HCT116 (cell line): ENCODE measurements around the gene COL23A1. TPM values are rescaled to one million over a fixed set of nuclear protein-coding genes. Genes with fewer than 3 reads are reported as not detected.

Experiments used
- ATAC-seq: fragments of 200-7000 bp; cut with Tn5 transposase; 2 replicates; pipeline ENCODE4 v1.9.1; 2020; ENCODE audit warnings: mild to moderate bottlenecking, moderate library complexity
- BruUV-seq: library from RNA; stranded (reverse); fragments of 400-500 nt; replicated peaks from 2 replicates; lab custom pipeline; 2021; lab: Mats Ljungman, UMichigan
- CTCF ChIA-PET: fragments of 300-600 bp; sonication (Branson Sonifier 250); formaldehyde crosslinking; loops from one replicate; lab custom pipeline; 2021; ENCODE audit warnings: antibody characterized with exemption; lab: Charles Lee
- POLR2A ChIA-PET: fragments of 300-600, 350-600 bp; sonication (Branson Sonifier 250); formaldehyde crosslinking; loops from one replicate; lab custom pipeline; 2021; ENCODE audit warnings: antibody characterized with exemption; lab: Charles Lee
- RAD21 ChIA-PET, 2 experiments: fragments of 300-600 bp; sonication (Branson Sonifier 250); formaldehyde crosslinking; loops; one replicate each; lab custom pipeline; 2023; ENCODE audit warnings: low total read pairs in 2 of 2; ENCODE audit not compliant: uncharacterized antibody in 2 of 2, unreplicated experiment in 2 of 2, low non-redundant PET in 1 of 2; lab: Charles Lee
- DNase-seq: peaks from one replicate; pipeline ENCODE4 v3.0.0-alpha.2; 2010; ENCODE audit warnings: low read depth, low spot score
- H2AFZ ChIP-seq: fragments of 200-600 bp; shearing (Covaris generic), sonication (generic); 2 replicates; pipeline ENCODE4 v1.6.1; 2017; ENCODE audit warnings: low read depth, mixed run types, mixed read lengths, antibody characterized with exemption, low read length; ENCODE audit not compliant: poor library complexity, severe bottlenecking
- H3K27ac ChIP-seq: 2 replicates; pipeline ENCODE4 v1.5.1; 2012; ENCODE audit warnings: low read depth, low read length
- H3K27me3 ChIP-seq: fragments of 200-600 bp; sonication (generic); 2 replicates; pipeline ENCODE4 v1.6.1; 2016; ENCODE audit warnings: mixed run types, low read length, mixed read lengths; ENCODE audit not compliant: insufficient read depth
- H3K36me3 ChIP-seq, 2 experiments: fragments of 200-500 bp in 1 of 2; fragments of 200-600 bp in 1 of 2; sonication (Bioruptor generic) in 1 of 2; sonication (generic) in 1 of 2; 2 replicates each; pipeline versions ENCODE4 v1.5.1 to v1.6.1; 2014 to 2016; ENCODE audit warnings: low read length in 2 of 2, inconsistent platforms in 1 of 2, mixed read lengths in 1 of 2, mixed run types in 1 of 2; ENCODE audit not compliant: insufficient read depth in 2 of 2, control insufficient read depth in 1 of 2
- H3K4me1 ChIP-seq, 2 experiments: fragments of 200-600 bp in 1 of 2; sonication (generic) in 1 of 2; 2 replicates each; pipeline versions ENCODE4 v1.5.1 to v1.6.1; 2012 to 2017; ENCODE audit warnings: low read length in 2 of 2, inconsistent platforms in 1 of 2, mild to moderate bottlenecking in 1 of 2, mixed read lengths in 1 of 2, mixed run types in 1 of 2, moderate library complexity in 1 of 2; ENCODE audit not compliant: insufficient read depth in 2 of 2, control insufficient read depth in 1 of 2
- H3K4me2 ChIP-seq: fragments of 200-600 bp; sonication (generic); 2 replicates; pipeline ENCODE4 v1.6.1; 2017; ENCODE audit warnings: mixed run types, low read length, mixed read lengths
- H3K4me3 ChIP-seq, 2 experiments: fragments of 200-600 bp in 1 of 2; sonication (generic) in 1 of 2; replicated peaks in 1 of 2; 2 replicates each; pipeline ENCODE4 v1.5.1; 2011 to 2016; ENCODE audit warnings: low read length in 2 of 2, control low read depth in 1 of 2, low read depth in 1 of 2, mild to moderate bottlenecking in 1 of 2, mixed read lengths in 1 of 2, mixed run types in 1 of 2
- H3K79me2 ChIP-seq: fragments of 200-600 bp; sonication (generic); 2 replicates; pipeline ENCODE4 v1.6.1; 2017; ENCODE audit warnings: mild to moderate bottlenecking, mixed run types, low read length, moderate library complexity, mixed read lengths; ENCODE audit not compliant: insufficient read depth
- H3K9ac ChIP-seq: fragments of 200-600 bp; sonication (generic); 2 replicates; pipeline ENCODE4 v1.6.1; 2016; ENCODE audit warnings: low read length, mixed read lengths
- H3K9me2 ChIP-seq: fragments of 200-600 bp; sonication (generic), shearing (Covaris generic); 2 replicates; pipeline ENCODE4 v1.6.1; 2017; ENCODE audit warnings: mixed run types, mild to moderate bottlenecking, moderate library complexity; ENCODE audit not compliant: insufficient read depth
- H3K9me3 ChIP-seq, 2 experiments: fragments of 200-500 bp in 1 of 2; fragments of 200-600 bp in 1 of 2; sonication (Bioruptor generic) in 1 of 2; sonication (generic) in 1 of 2; 2 replicates each; pipeline ENCODE4 v1.6.1; 2014 to 2017; ENCODE audit warnings: low read length in 2 of 2, mixed read lengths in 2 of 2, inconsistent platforms in 1 of 2, low read depth in 1 of 2, mild to moderate bottlenecking in 1 of 2, mixed run types in 1 of 2, moderate library complexity in 1 of 2; ENCODE audit not compliant: control insufficient read depth in 1 of 2, insufficient read depth in 1 of 2
- H4K20me1 ChIP-seq: fragments of 200-600 bp; sonication (generic), shearing (Covaris generic); 2 replicates; pipeline ENCODE4 v1.6.1; 2017; ENCODE audit warnings: mixed run types, mild to moderate bottlenecking, moderate library complexity; ENCODE audit not compliant: insufficient read depth
- CBX3 ChIP-seq: IDR thresholded peaks from 2 replicates; pipeline ENCODE4 v1.6.1; 2012; ENCODE audit warnings: low read depth
- CTCF ChIP-seq, 3 experiments: fragments of 200-600 bp in 1 of 3; sonication (generic) in 1 of 3; IDR thresholded peaks in 2 of 3; conservative IDR thresholded peaks in 1 of 3; 2 replicates each; pipeline ENCODE4 v1.5.1; 2012 to 2017; ENCODE audit warnings: low read depth in 2 of 3, low read length in 2 of 3, antibody characterized with exemption in 1 of 3, borderline replicate concordance in 1 of 3, control low read depth in 1 of 3, mild to moderate bottlenecking in 1 of 3, mixed read lengths in 1 of 3, mixed run types in 1 of 3, moderate library complexity in 1 of 3; ENCODE audit not compliant: insufficient read depth in 1 of 3
- EGR1 ChIP-seq: IDR thresholded peaks from 2 replicates; pipeline ENCODE4 v1.6.1; 2012; ENCODE audit warnings: low read depth
- EZH2 ChIP-seq: fragments of 200-600 bp; sonication (generic); IDR thresholded peaks from 2 replicates; pipeline ENCODE4 v1.6.1; 2017; ENCODE audit warnings: antibody characterized with exemption, mixed run types
- EZH2phosphoT487 ChIP-seq: fragments of 200-600 bp; IDR thresholded peaks from 2 replicates; pipeline ENCODE4 v1.6.1; 2018; ENCODE audit warnings: antibody characterized with exemption, borderline replicate concordance
- JUND ChIP-seq: IDR thresholded peaks from 2 replicates; pipeline ENCODE4 v1.6.1; 2012
- MAX ChIP-seq: IDR thresholded peaks from 2 replicates; pipeline ENCODE4 v1.6.1; 2012
- POLR2AphosphoS5 ChIP-seq: IDR thresholded peaks from 2 replicates; pipeline ENCODE4 v1.6.1; 2011; ENCODE audit warnings: mild to moderate bottlenecking, low read depth, low read length, moderate library complexity
- RAD21 ChIP-seq: IDR thresholded peaks from 2 replicates; pipeline ENCODE4 v1.6.1; 2012; ENCODE audit warnings: low read depth, mild to moderate bottlenecking
- SIN3A ChIP-seq: IDR thresholded peaks from 2 replicates; pipeline ENCODE4 v1.6.1; 2012; ENCODE audit warnings: low read depth
- YY1 ChIP-seq: IDR thresholded peaks from 2 replicates; pipeline ENCODE4 v1.6.1; 2011; ENCODE audit warnings: low read length, low read depth, moderate library complexity, mild to moderate bottlenecking; ENCODE audit not compliant: insufficient replicate concordance; ENCODE audit errors: extremely low read depth
- ZBTB33 ChIP-seq: IDR thresholded peaks from 2 replicates; pipeline ENCODE4 v1.6.1; 2011; ENCODE audit warnings: mild to moderate bottlenecking, low read length, moderate library complexity; ENCODE audit not compliant: insufficient replicate concordance; ENCODE audit errors: extremely low read depth
- ZFX ChIP-seq: fragments of 450-650 bp; IDR thresholded peaks from 2 replicates; pipeline ENCODE4 v1.6.1; 2017
- ZNF274 ChIP-seq: fragments of 200-500 bp; sonication (Bioruptor generic); IDR thresholded peaks from 2 replicates; pipeline ENCODE4 v1.6.1; 2014; ENCODE audit warnings: mild to moderate bottlenecking, low read depth, low read length, inconsistent platforms
- intact Hi-C: fragments of 100-400 bp; cut with micrococcal nuclease; formaldehyde crosslinking; loops from 2 replicates; pipeline ENCODE4 v1.10.0; 2022
- total RNA-seq: library from RNA; stranded (reverse); gene quantifications from one replicate; pipeline ENCODE4 v1.2.1, GENCODE V29; 2021; ENCODE audit not compliant: unreplicated experiment

The COL23A1 gene
- total RNA-seq, 1 experiment from 2014 or later, result not detected

DNA sequence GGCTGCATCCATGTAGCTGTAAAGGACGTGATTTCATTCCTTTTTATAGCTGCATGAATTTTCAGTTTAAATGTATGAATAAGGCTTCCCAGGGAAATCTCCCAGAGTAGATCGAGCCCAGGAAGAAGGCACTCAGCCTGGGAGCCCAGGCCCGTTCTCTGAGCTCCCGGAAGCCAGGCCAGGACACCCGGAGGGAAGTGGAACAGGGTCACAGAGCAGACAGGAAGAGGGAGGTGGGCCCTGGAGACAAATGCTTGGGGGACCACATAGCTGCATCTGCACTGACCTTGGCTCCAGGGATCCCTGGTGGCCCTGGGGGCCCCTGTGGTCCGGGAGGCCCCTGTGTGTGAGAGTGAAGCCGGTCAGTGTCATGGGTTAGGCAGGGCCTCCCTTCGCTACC lies 337.9 kb downstream of the COL23A1 start:
- H3K27ac ChIP-seq, result no peak overlapping the region
- no peaks in the 10 kb centered on the region for H3K9me3 ChIP-seq
- no peaks in the 10 kb centered on the region for H4K20me1 ChIP-seq
- H3K4me2 ChIP-seq, result no peak overlapping the region
- H2AFZ ChIP-seq, result no peak overlapping the region
- CTCF ChIA-PET, result interaction anchor here (2.6 kb wide), 1 partner anchor 17 kb away, joined by 13 read pairs; no protein-coding TSS in a partner anchor
- RAD21 ChIA-PET, result no interaction called here
- H3K9ac ChIP-seq, result no peak overlapping the region
- intact Hi-C loops, result no loop called here
- POLR2A ChIA-PET, result no interaction called here
- no peaks in the 10 kb centered on the region for H3K36me3 ChIP-seq
- H3K79me2 ChIP-seq, result no peaks in the 10 kb centered on the region
- TF ChIP-seq JUND (no peak), EZH2phosphoT487 (no peak), CTCF (IDR thresholded peaks at IDR 0.05 in 2 of 3, conservative IDR thresholded peaks at IDR 0.05 in 1 of 3; ENCODE audit: borderline replicate concordance in 1 of 3, insufficient read depth in 1 of 3, low read depth in 2 of 3, low read length in 2 of 3) (no peak)
- H3K4me1 ChIP-seq, result no peaks in the 10 kb centered on the region
- no peaks in the 10 kb centered on the region for H3K9me2 ChIP-seq
- BruUV-seq, result no TSS peak
- no peak overlapping the region for H3K4me3 ChIP-seq
- H3K27me3 ChIP-seq, result no peaks in the 10 kb centered on the region
- DNase-seq (no peak), ATAC-seq (no peak)

GRCh38 chr5:178250263-178250662 lies 339.9 kb downstream of the COL23A1 start:
- intact Hi-C loops, result no loop called here
- H3K9me2 ChIP-seq, result no peaks in the 10 kb centered on the region
- no peak overlapping the region for H3K27ac ChIP-seq
- ChIA-PET RAD21 (no interaction called here), POLR2A (no interaction called here), CTCF (interaction anchor here (2.6 kb wide), 1 partner anchor 15 kb away, joined by 13 read pairs; no protein-coding TSS in a partner anchor)
- H3K79me2 ChIP-seq, result no peaks in the 10 kb centered on the region
- no peak overlapping the region for H2AFZ ChIP-seq
- H3K4me1 ChIP-seq, result no peaks in the 10 kb centered on the region
- no TSS peak for BruUV-seq
- H3K4me3 ChIP-seq, result no peak overlapping the region
- no peak for ATAC-seq
- no peaks in the 10 kb centered on the region for H3K9me3 ChIP-seq
- no peak for DNase-seq
- H4K20me1 ChIP-seq, result no peaks in the 10 kb centered on the region
- H3K9ac ChIP-seq, result no peak overlapping the region
- H3K4me2 ChIP-seq, result no peak overlapping the region
- H3K27me3 ChIP-seq, result no peaks in the 10 kb centered on the region
- no peaks in the 10 kb centered on the region for H3K36me3 ChIP-seq
- TF ChIP-seq CBX3 (no peak), POLR2AphosphoS5 (no peak), SIN3A (no peak), RAD21 (no peak), EZH2phosphoT487 (no peak), ZNF274 (no peak), CTCF (IDR thresholded peaks at IDR 0.05 in 2 of 3, conservative IDR thresholded peaks at IDR 0.05 in 1 of 3; ENCODE audit: borderline replicate concordance in 1 of 3, insufficient read depth in 1 of 3, low read depth in 2 of 3, low read length in 2 of 3) (no peak), EZH2 (no peak), ZBTB33 (no peak), ZFX (no peak), MAX (no peak), EGR1 (no peak), YY1 (no peak)
